Posterior vena cava (tissue), 2 donors: ENCODE measurements around the gene ITGA5. TPM values are rescaled to one million over a fixed set of nuclear protein-coding genes. Genes with fewer than 3 reads are reported as not detected.
A peak's percentile ranks its signal among the peaks of the same experiment; 100 is the strongest.

ENCODE experiments used
- DNase-seq: peaks from one replicate; pipeline ENCODE4 v3.0.0-alpha.2; 2020; ENCODE audit warnings: low spot score
- intact Hi-C, 2 donors: fragments of 100-400 bp; cut with DNase I; formaldehyde crosslinking; loops; one replicate each; pipeline versions ENCODE4 v1.14.1 to v1.14.2; 2022 to 2023
- total RNA-seq, 2 donors: library from RNA; stranded (reverse); fragmentation: NEBNext Ultra II Directional; extraction: Animal tissue kit (Norgen Biotek cat#: 25700); gene quantifications; one replicate each; pipeline ENCODE4 v1.2.1, GENCODE V29; 2021
- donor health status: DM: yes; HTN: yes; CAD: no.
- donor health status: DM: yes; HTN: yes; CAD: no.

The ITGA5 gene
- total RNA-seq, 2 donors from 2014 or later: 833 to 1,151 TPM

- DNase-seq: no peak
- intact Hi-C loops: loop anchor here (5.0 to 10.0 kb wide), 3 partner anchors 35 to 52 kb away; partner anchors contain the start of gene ZNF385A (in 1 of the 2)
These were observed 18.2 kb upstream of the ITGA5 start for GRCh38 chr12:54437243-54437642.

GRCh38 chr12:54432815-54433164 is 13.7 kb upstream of the ITGA5 start:
- intact Hi-C loops: loop anchor here in 1 of 2 donors (2.0 to 10.0 kb wide), 2 partner anchors 16 to 48 kb away; partner anchors contain the start of gene ZNF385A
- DNase-seq: no peak

GRCh38 chr12:54431911-54432814 is 13.1 kb upstream of the ITGA5 start:
- intact Hi-C loops: loop anchor here in 1 of 2 donors (2.0 to 10.0 kb wide), 2 partner anchors 15 to 47 kb away; partner anchors contain the start of gene ZNF385A
- peak; percentile 93 for DNase-seq

- intact Hi-C loops: loop anchor here in 1 of 2 donors (10.0 kb wide), 1 partner anchor 46 kb away; the partner anchor contains the start of gene ZNF385A
- DNase-seq: no peak
These were observed 11.5 kb upstream of the ITGA5 start for GRCh38 chr12:54430471-54431069.

GRCh38 chr12:54429014-54429471 is 10.0 kb upstream of the ITGA5 start:
- DNase-seq: peak; percentile 65
- intact Hi-C loops: no loop called here

- intact Hi-C loops: no loop called here
These were observed 9.3 kb upstream of the ITGA5 start for GRCh38 chr12:54428050-54429013.

GRCh38 chr12:54427106-54427505 is 8.0 kb upstream of the ITGA5 start:
- intact Hi-C loops: no loop called here

More at GRCh38 chr12:54428050-54429013, 9.3 kb upstream of the ITGA5 start:
- DNase-seq: peak; percentile 89

GRCh38 chr12:54426690-54427089 is 7.6 kb upstream of the ITGA5 start:
- intact Hi-C loops: no loop called here
- DNase-seq: no peak

More at GRCh38 chr12:54427106-54427505, 8.0 kb upstream of the ITGA5 start:
- peak; percentile 61 for DNase-seq

GRCh38 chr12:54425702-54426101 is 6.6 kb upstream of the ITGA5 start:
- DNase-seq: peak; percentile 50
- intact Hi-C loops: no loop called here

GRCh38 chr12:54424224-54424623 is 5.2 kb upstream of the ITGA5 start:
- intact Hi-C loops: no loop called here
- DNase-seq: peak; percentile 23

- intact Hi-C loops: no loop called here
- no peak for DNase-seq
These were observed 4.7 kb upstream of the ITGA5 start for GRCh38 chr12:54423816-54424150.

- DNase-seq: no peak
- intact Hi-C loops: no loop called here
These were observed 2.8 kb upstream of the ITGA5 start for GRCh38 chr12:54421879-54422250.

- intact Hi-C loops: no loop called here
- DNase-seq: peak; percentile 89
These were observed 2.3 kb upstream of the ITGA5 start for GRCh38 chr12:54421175-54421878.

GRCh38 chr12:54420766-54421144 is 1.7 kb upstream of the ITGA5 start:
- DNase-seq: no peak
- intact Hi-C loops: no loop called here

GRCh38 chr12:54418441-54419087 is 502 bp downstream of the ITGA5 start:
- DNase-seq: peak; percentile 76
- intact Hi-C loops: no loop called here

GRCh38 chr12:54417712-54418440 is 1.2 kb downstream of the ITGA5 start:
- intact Hi-C loops: loop anchor here in 1 of 2 donors (2.0 kb wide), 1 partner anchor 15 kb away; no protein-coding TSS in a partner anchor

More at GRCh38 chr12:54417712-54418440, 1.2 kb downstream of the ITGA5 start:
- DNase-seq: peak; percentile 71
